Measurements from ENCODE around the gene NCBP3.

NCBP3 gene

GRCh38 chr17:3815122-3815521, 30.9 kb downstream of the NCBP3 start:
- no peak for DNase-seq

GRCh38 chr17:3814361-3814760, 31.7 kb downstream of the NCBP3 start:
- DNase-seq, result no peak

- DNase-seq, result no peak
Observed at GRCh38 chr17:3813171-3813570, 32.9 kb downstream of the NCBP3 start.

- no peak for DNase-seq
Observed at GRCh38 chr17:3812771-3813170, 33.3 kb downstream of the NCBP3 start.

- DNase-seq, result no peak
Observed at GRCh38 chr17:3812284-3812683, 33.8 kb downstream of the NCBP3 start.

GRCh38 chr17:3810019-3810418, 36.0 kb downstream of the NCBP3 start:
- no peak for DNase-seq

GRCh38 chr17:3809135-3809534, 36.9 kb downstream of the NCBP3 start:
- DNase-seq, result no peak

GRCh38 chr17:3808701-3809100, 37.3 kb downstream of the NCBP3 start:
- no peak for DNase-seq

GRCh38 chr17:3805581-3805980, 40.5 kb downstream of the NCBP3 start:
- DNase-seq, result no peak

- DNase-seq, result no peak
Observed at GRCh38 chr17:3804503-3804931, 41.5 kb downstream of the NCBP3 start.

GRCh38 chr17:3803308-3803640, 42.8 kb downstream of the NCBP3 start:
- no peak for DNase-seq

- no peak for DNase-seq
Observed at GRCh38 chr17:3802461-3803307, 43.4 kb downstream of the NCBP3 start.

- no peak for DNase-seq
Observed at GRCh38 chr17:3801792-3802191, 44.3 kb downstream of the NCBP3 start.

GRCh38 chr17:3801347-3801746, 44.7 kb downstream of the NCBP3 start:
- no peak for DNase-seq

GRCh38 chr17:3800362-3801271, 45.4 kb downstream of the NCBP3 start, which contains the start of gene ITGAE:
Gene ITGAE (minus strand): TSS chr17:3801188. CDS start chr17:3801144, 44 bp downstream.
- no peak for DNase-seq

GRCh38 chr17:3799181-3799945, 46.7 kb downstream of the NCBP3 start:
- DNase-seq, result no peak

- no peak for DNase-seq
Observed at GRCh38 chr17:3798273-3799180, 47.5 kb downstream of the NCBP3 start.

- no peak for DNase-seq
Observed at GRCh38 chr17:3796822-3797170, 49.2 kb downstream of the NCBP3 start.

GRCh38 chr17:3796110-3796821, 49.8 kb downstream of the NCBP3 start:
- no peak for DNase-seq
